Measurements from ENCODE around the gene GABRG3. TPM values are rescaled to one million over a fixed set of nuclear protein-coding genes. Genes with fewer than 3 reads are reported as not detected.

Gene GABRG3
- total RNA-seq, 4 donors from 2014 or later: 0.67 to 3.0 TPM; not detected in 2

DNA sequence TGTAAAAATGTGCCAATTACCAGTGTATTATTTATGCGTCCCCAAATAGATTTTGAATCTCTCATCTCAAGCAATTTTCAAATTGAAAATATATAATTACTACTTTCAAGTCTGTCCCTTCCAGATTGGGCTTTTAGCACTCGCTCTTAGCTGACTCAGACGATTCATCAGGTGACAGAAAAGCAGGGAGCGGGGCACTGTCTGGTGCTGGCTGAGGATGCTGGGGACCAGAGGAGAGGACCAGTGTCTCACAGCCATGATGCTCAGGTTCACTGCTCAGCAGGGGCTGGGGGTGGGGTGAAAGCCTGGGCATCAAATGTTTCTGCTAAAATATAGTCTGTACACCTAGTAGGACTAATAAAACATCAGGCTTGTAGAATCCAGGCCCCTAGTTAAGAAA, 199.9 kb downstream of the GABRG3 start:
- no peak for TF ChIP-seq POLR2A (IDR thresholded peaks at IDR 0.05)
- TF ChIP-seq, protein P1, sequence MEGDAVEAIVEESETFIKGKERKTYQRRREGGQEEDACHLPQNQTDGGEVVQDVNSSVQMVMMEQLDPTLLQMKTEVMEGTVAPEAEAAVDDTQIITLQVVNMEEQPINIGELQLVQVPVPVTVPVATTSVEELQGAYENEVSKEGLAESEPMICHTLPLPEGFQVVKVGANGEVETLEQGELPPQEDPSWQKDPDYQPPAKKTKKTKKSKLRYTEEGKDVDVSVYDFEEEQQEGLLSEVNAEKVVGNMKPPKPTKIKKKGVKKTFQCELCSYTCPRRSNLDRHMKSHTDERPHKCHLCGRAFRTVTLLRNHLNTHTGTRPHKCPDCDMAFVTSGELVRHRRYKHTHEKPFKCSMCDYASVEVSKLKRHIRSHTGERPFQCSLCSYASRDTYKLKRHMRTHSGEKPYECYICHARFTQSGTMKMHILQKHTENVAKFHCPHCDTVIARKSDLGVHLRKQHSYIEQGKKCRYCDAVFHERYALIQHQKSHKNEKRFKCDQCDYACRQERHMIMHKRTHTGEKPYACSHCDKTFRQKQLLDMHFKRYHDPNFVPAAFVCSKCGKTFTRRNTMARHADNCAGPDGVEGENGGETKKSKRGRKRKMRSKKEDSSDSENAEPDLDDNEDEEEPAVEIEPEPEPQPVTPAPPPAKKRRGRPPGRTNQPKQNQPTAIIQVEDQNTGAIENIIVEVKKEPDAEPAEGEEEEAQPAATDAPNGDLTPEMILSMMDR (IDR thresholded peaks at IDR 0.05): no peak
- intact Hi-C loops (cut with DNase I): no loop called here

DNA sequence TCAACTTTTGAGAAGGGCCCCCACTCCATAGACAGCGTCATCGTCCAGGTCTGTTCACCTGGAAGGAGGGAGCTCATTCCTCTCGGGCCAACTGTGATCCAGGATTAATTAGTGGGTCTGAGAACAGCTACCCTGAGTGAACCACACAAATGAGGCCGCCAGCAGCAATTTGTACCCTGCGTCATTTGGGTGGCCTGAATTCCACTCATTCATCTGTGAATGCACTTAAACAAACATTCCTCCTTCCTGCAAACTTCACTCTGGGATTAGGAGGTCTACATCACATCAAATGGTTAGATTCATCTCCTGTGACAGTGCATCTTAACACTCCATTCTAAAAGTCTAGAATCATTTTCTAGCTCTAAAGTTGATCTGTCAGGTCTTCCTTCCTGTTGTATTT, 201.8 kb downstream of the GABRG3 start:
- TF ChIP-seq, protein P1 (IDR thresholded peaks at IDR 0.05): no peak
- no peak for TF ChIP-seq POLR2A (IDR thresholded peaks at IDR 0.05)
- Histone ChIP-seq H3K36me3 (no peaks in the 10 kb centered on the region), H3K27ac (no peak overlapping the region), H3K27me3 (no peaks in the 10 kb centered on the region), H3K9me3 (no peaks in the 10 kb centered on the region), H3K4me3 (replicated peaks in 1 of 3) (no peak overlapping the region), H3K4me1 (no peaks in the 10 kb centered on the region)
- intact Hi-C loops (cut with DNase I): no loop called here
- DNase-seq: no peak
- 52 to 56% methylated on average over 5 of the region's 5 CpGs for WGBS, 2 donors

More for the DNA sequence above, 199.9 kb downstream of the GABRG3 start:
- no peaks in the 10 kb centered on the region for H3K36me3 ChIP-seq
- 88 to 99% methylated on average over 4 of the region's 4 CpGs for WGBS, 2 donors
- H3K4me3 ChIP-seq (replicated peaks in 1 of 3): no peak overlapping the region
- no peaks in the 10 kb centered on the region for H3K27me3 ChIP-seq
- H3K4me1 ChIP-seq: no peaks in the 10 kb centered on the region
- H3K27ac ChIP-seq: no peak overlapping the region
- no peak for DNase-seq
- no peaks in the 10 kb centered on the region for H3K9me3 ChIP-seq

DNA sequence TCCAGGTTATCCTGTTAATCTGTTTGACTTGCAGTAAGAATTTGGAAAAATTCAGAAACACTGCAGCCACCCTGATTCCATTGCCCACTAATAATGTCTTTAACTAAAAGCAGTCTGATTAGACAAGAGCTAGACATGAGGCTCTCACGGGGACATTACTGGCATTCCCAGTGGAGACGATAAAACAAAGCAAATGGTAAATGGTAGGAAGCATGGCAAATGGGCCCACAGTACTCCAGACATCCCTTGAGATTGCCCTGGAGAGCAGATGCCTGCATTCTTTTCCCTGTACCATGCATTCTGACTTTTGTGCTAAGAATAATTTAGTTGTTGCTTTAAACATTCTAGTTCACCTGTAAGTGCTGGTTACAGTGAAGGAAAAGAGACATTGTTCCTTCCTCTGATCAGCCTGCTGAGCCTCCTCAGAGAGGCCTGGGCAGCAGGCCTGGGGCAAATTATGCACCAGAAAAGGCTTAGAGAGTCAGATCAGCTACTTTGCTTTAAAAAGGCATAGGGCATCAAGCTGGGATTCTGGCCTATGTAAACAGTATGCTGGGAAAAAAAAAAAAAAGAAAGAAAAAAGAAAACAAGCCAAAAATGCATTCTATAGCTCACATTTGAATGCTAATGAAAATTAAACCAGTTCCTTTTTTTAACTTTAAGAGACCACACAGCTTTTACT, 204.6 kb downstream of the GABRG3 start:
- 85 to 92% methylated on average over 2 of the region's 2 CpGs for WGBS, 2 donors
- Histone ChIP-seq H3K4me1 (no peaks in the 10 kb centered on the region), H3K27ac (no peak overlapping the region), H3K9me3 (no peaks in the 10 kb centered on the region), H3K27me3 (no peaks in the 10 kb centered on the region), H3K4me3 (replicated peaks in 1 of 3) (no peak overlapping the region), H3K36me3 (no peaks in the 10 kb centered on the region)
- DNase-seq: no peak
- intact Hi-C loops (cut with DNase I): no loop called here
- TF ChIP-seq, protein P1 (IDR thresholded peaks at IDR 0.05): no peak
- TF ChIP-seq POLR2A (IDR thresholded peaks at IDR 0.05): no peak

DNA sequence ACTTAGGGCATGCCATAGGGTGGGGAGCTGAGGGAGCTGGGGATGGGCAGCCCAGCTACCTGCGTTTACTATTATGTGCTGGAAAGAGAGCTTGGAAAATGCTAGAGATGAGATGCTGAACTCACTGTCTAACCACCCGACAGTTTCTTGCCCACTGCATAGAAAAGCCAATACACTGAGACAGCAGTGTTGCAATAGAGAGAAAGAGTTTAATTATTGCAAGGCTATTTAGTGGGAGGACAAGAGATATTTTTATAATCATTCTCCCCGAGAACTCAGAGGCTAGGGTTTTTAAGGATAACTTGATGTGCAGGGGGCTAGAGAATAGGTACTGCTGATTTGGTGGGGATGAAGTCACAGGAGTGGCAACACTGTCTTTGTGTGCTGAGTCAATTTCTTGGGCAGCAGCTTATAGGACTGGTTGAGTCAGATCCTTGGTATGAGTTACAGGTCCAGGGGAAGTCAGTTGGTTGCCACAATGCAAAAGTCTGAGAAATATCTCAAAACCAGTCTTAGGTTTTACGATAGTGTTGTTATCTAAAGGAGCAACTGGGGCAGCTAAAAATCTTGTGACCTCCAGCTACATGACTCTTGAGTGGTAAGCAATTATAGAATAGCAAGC, 205.9 kb downstream of the GABRG3 start:
- Histone ChIP-seq H3K4me1 (no peaks in the 10 kb centered on the region), H3K27ac (no peak overlapping the region), H3K4me3 (replicated peaks in 1 of 3) (no peak overlapping the region), H3K36me3 (no peaks in the 10 kb centered on the region), H3K9me3 (no peaks in the 10 kb centered on the region), H3K27me3 (no peaks in the 10 kb centered on the region)
- 90 to 95% methylated on average over 4 of the region's 4 CpGs for WGBS, 2 donors
- intact Hi-C loops (cut with DNase I): no loop called here
- DNase-seq: no peak
- TF ChIP-seq, protein P1 (IDR thresholded peaks at IDR 0.05): no peak
- TF ChIP-seq POLR2A (IDR thresholded peaks at IDR 0.05): no peak

DNA sequence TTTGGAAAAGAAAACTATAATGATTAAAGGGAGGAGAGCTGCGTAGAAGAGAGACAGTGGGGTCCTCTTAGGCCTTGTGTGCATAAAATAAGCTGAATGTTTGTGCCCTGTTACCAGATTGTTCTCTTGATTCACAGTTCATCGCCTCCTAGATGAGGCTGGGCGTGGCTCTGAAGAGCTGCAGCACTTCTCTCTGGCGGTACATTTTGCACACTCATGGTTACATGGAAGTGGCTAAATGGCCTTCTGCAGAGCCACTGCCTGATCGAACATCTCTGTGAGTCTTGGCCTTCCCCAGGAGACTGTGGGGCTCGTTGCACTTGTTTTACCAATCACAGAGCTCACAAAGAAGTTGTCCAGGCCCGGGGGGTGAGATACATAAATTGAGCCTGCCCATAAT, 208.8 kb downstream of the GABRG3 start:
- no peaks in the 10 kb centered on the region for H3K9me3 ChIP-seq
- TF ChIP-seq, protein P1 (IDR thresholded peaks at IDR 0.05): no peak
- TF ChIP-seq POLR2A (IDR thresholded peaks at IDR 0.05): no peak
- DNase-seq: peak; percentile 20 to 36
- no peak overlapping the region for H3K4me3 ChIP-seq (replicated peaks in 1 of 3)
- H3K27me3 ChIP-seq: no peaks in the 10 kb centered on the region
- intact Hi-C loops (cut with DNase I): no loop called here
- no peaks in the 10 kb centered on the region for H3K4me1 ChIP-seq
- H3K36me3 ChIP-seq: no peaks in the 10 kb centered on the region
- H3K27ac ChIP-seq: no peak overlapping the region
- WGBS, 2 donors: 38 to 45% methylated on average over 7 of the region's 7 CpGs
